ENCODE results near the gene PICK1. TPM values are rescaled to one million over a fixed set of nuclear protein-coding genes. Genes with fewer than 3 reads are reported as not detected.

Gene PICK1
- total and polyA plus RNA-seq, 2 of the 8 experiments (the other 6 are each of a cell fraction or from before 2014, with no cell fraction given), result 20.4 to 22.9 TPM

DNA sequence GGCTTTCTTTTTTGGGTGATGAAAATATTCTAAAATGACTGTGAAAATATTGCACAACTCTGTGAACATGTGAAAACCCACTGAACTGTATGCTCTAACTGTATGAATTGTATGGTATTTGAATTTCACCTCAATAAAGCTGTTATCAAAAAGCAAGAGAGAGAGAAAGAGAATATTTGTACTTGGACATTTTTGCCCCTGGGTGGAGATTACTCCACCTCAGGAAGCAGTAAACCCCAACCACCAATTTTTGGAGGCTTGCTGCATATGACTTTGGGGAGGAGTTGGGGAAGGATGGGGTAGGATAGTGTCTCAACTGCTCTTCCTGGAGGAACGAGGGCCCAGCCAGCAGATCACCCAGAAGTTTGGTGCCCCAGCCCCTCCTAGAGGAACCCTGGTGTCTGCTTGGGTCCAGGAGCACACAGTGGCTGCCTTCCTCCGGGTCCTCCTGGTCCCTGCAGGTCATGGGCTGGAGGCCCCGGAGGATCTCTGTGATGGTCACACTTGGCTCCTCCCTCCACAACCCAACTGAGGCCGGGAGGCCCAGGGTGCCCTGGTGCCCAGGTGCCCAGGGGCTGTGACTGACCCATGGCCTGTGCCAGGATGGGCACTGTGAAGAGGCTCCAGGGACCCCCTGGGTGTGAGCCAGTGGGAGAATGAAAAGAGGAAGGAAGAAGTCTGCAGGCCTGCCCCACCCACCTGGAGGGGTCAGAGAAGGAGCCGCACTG, 15.3 kb upstream of the PICK1 start:
- H2BK5ac ChIP-seq (ENCODE audit: low read depth, low read length), result no peak overlapping the region
- no peak overlapping the region for H4K5ac ChIP-seq (ENCODE audit: insufficient read length, low read depth, low read length)
- POLR2A ChIA-PET (ENCODE audit: partially characterized antibody), result interaction anchor here (0.8 kb wide), 1 partner anchor 295 kb away, joined by 4 read pairs; no protein-coding TSS in a partner anchor
- FAIRE-seq, result no peak
- H3K9ac ChIP-seq (replicated peaks in 1 of 4; ENCODE audit: extremely low read depth in 1 of 4, low read depth in 3 of 4, low read length in 3 of 4), result no peak overlapping the region
- no peak overlapping the region for H3K18ac ChIP-seq (ENCODE audit: extremely low read depth, low read length)
- H2AK5ac ChIP-seq (ENCODE audit: low read depth, low read length), result no peak overlapping the region
- H3K79me1 ChIP-seq (ENCODE audit: low read depth, low read length), result no peaks in the 10 kb centered on the region
- no peak overlapping the region for H3K4me3 ChIP-seq (ENCODE audit: extremely low read depth in 1 of 4, insufficient read depth in 2 of 4, low read depth in 3 of 4, low read length in 4 of 4)
- H3K4me1 ChIP-seq (replicated peaks in 1 of 4; ENCODE audit: control insufficient read depth in 3 of 4, insufficient read depth in 4 of 4, low read length in 3 of 4), result no peaks in the 10 kb centered on the region; a peak in 1 of 7 replicates
- H3K27me3 ChIP-seq (replicated peaks in 1 of 4; ENCODE audit: control insufficient read depth in 3 of 4, extremely low read depth in 1 of 4, insufficient read depth in 3 of 4, low read length in 3 of 4), result no peaks in the 10 kb centered on the region
- no peak overlapping the region for H2BK120ac ChIP-seq (replicated peaks; ENCODE audit: low read depth, low read length)
- H4K20me1 ChIP-seq (replicated peaks in 1 of 2; ENCODE audit: control insufficient read depth in 1 of 2, insufficient read depth in 2 of 2, low read length in 2 of 2), result no peaks in the 10 kb centered on the region
- no peak overlapping the region for H2BK12ac ChIP-seq (ENCODE audit: low read depth, low read length)
- H3K23ac ChIP-seq (ENCODE audit: insufficient read length), result no peak overlapping the region
- H2BK20ac ChIP-seq (ENCODE audit: low read length), result no peak overlapping the region
- CTCF ChIA-PET (ENCODE audit: partially characterized antibody), result interaction anchor here (1.0 to 2.5 kb wide), 5 partner anchors 11 to 56 kb away, joined by 3 to 17 read pairs (median 5); no protein-coding TSS in a partner anchor
- H4K8ac ChIP-seq (ENCODE audit: extremely low read depth, insufficient read depth, low read length), result no peak overlapping the region
- no peak overlapping the region for H3K27ac ChIP-seq (ENCODE audit: low read depth, low read length)
- TF ChIP-seq CTCF (IDR thresholded peaks at IDR 0.05; ENCODE audit: control extremely low read depth in 1 of 3, insufficient read depth in 1 of 3, low read depth in 1 of 3, low read length in 3 of 3) (no peak), ZNF274 (IDR thresholded peaks at IDR 0.05; ENCODE audit: borderline replicate concordance, extremely low read depth, low read length) (no peak), CHD1 (IDR thresholded peaks at IDR 0.05; ENCODE audit: low read depth, low read length) (no peak), POU5F1 (IDR thresholded peaks at IDR 0.05; ENCODE audit: low read depth, low read length) (no peak), SP4 (IDR thresholded peaks at IDR 0.05; ENCODE audit: low read length) (no peak), RFX5 (IDR thresholded peaks at IDR 0.05; ENCODE audit: borderline replicate concordance, low read depth, low read length) (no peak), SP2 (IDR thresholded peaks at IDR 0.05; ENCODE audit: low read length) (no peak), JUND (IDR thresholded peaks at IDR 0.05; ENCODE audit: low read length) (no peak), CEBPB (IDR thresholded peaks at IDR 0.05; ENCODE audit: low read depth, low read length) (no peak), BCL11A (IDR thresholded peaks at IDR 0.05; ENCODE audit: low read depth in 2 of 2, low read length in 2 of 2) (no peak)
- DNase-seq (ENCODE audit: low read depth in 1 of 2, low spot score in 2 of 2), result no peak
- no peak overlapping the region for H2AFZ ChIP-seq (ENCODE audit: low read length)
- no peak overlapping the region for H4K91ac ChIP-seq (replicated peaks; ENCODE audit: insufficient read length, low read length)
- no peak overlapping the region for H3K14ac ChIP-seq (ENCODE audit: insufficient read length)
- H3K23me2 ChIP-seq (ENCODE audit: low read depth, low read length), result no peaks in the 10 kb centered on the region
- H3K56ac ChIP-seq (replicated peaks; ENCODE audit: insufficient read length, low read depth, low read length), result no peak overlapping the region
- no peak overlapping the region for H3K4me2 ChIP-seq (ENCODE audit: insufficient read depth in 1 of 2, low read depth in 2 of 2, low read length in 2 of 2)
- no peaks in the 10 kb centered on the region for H3K79me2 ChIP-seq (ENCODE audit: control insufficient read depth in 1 of 2, insufficient read depth in 2 of 2, low read length in 2 of 2)
- H3K4ac ChIP-seq (replicated peaks; ENCODE audit: insufficient read length, low read depth, low read length), result no peak overlapping the region
- no peaks in the 10 kb centered on the region for H3K36me3 ChIP-seq (ENCODE audit: control insufficient read depth in 2 of 4, insufficient read depth in 4 of 4, low read length in 3 of 4)
- no peaks in the 10 kb centered on the region for H3K9me3 ChIP-seq (ENCODE audit: insufficient read depth in 2 of 2, low read depth in 1 of 2, low read length in 1 of 2)
- 91% methylated on average over 4 of the region's 5 CpGs; no CpG with 5 or more reads in 1 of the 2 experiments for WGBS, 2 experiments (ENCODE audit: extremely low coverage in 1 of 2, insufficient coverage in 1 of 2, insufficient read length in 1 of 2, insufficient replicate concordance in 2 of 2, low coverage in 1 of 2, low lambda C conversion rate in 2 of 2, missing lambda C conversion rate in 1 of 2)
- no peak overlapping the region for H2BK15ac ChIP-seq (ENCODE audit: low read length)
